ENCODE data around the gene DMKN. TPM values are rescaled to one million over a fixed set of nuclear protein-coding genes. Genes with fewer than 3 reads are reported as not detected.

Gene DMKN
- total RNA-seq, 1 donor from 2014 or later, result not detected

DNA sequence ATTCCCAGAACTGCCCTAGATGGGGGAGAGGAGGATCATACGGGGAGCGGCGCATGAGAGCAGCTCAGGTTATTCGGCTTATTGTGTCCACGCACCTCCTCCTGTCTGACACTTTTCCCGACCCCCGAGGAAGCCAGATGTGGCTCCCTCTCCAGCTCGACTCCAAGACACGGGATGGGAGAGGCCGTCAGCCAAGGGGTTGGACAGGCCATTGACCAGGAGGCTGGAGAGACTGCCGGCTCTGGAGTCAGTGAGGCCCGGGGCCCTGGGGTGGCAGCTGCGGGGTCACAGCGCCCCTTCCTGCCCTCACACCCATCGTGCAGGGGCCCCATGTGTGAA, 2.9 kb downstream of the DMKN start:
- Mint-ChIP-seq H3K9me3 (no peaks in the 10 kb centered on the region), H3K27me3 (ENCODE audit: low read depth) (peaks cover 86% of the 10 kb centered on the region), H3K4me1 (no peaks in the 10 kb centered on the region), H3K27ac (ENCODE audit: unreplicated experiment) (no peak overlapping the region), H3K36me3 (ENCODE audit: low read depth) (no peaks in the 10 kb centered on the region), H3K4me3 (no peak overlapping the region)
- DNase-seq (ENCODE audit: low read depth, low spot score), result no peak
- TF ChIP-seq, protein P1, sequence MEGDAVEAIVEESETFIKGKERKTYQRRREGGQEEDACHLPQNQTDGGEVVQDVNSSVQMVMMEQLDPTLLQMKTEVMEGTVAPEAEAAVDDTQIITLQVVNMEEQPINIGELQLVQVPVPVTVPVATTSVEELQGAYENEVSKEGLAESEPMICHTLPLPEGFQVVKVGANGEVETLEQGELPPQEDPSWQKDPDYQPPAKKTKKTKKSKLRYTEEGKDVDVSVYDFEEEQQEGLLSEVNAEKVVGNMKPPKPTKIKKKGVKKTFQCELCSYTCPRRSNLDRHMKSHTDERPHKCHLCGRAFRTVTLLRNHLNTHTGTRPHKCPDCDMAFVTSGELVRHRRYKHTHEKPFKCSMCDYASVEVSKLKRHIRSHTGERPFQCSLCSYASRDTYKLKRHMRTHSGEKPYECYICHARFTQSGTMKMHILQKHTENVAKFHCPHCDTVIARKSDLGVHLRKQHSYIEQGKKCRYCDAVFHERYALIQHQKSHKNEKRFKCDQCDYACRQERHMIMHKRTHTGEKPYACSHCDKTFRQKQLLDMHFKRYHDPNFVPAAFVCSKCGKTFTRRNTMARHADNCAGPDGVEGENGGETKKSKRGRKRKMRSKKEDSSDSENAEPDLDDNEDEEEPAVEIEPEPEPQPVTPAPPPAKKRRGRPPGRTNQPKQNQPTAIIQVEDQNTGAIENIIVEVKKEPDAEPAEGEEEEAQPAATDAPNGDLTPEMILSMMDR (conservative IDR thresholded peaks at IDR 0.05), result peak; percentile 42

DNA sequence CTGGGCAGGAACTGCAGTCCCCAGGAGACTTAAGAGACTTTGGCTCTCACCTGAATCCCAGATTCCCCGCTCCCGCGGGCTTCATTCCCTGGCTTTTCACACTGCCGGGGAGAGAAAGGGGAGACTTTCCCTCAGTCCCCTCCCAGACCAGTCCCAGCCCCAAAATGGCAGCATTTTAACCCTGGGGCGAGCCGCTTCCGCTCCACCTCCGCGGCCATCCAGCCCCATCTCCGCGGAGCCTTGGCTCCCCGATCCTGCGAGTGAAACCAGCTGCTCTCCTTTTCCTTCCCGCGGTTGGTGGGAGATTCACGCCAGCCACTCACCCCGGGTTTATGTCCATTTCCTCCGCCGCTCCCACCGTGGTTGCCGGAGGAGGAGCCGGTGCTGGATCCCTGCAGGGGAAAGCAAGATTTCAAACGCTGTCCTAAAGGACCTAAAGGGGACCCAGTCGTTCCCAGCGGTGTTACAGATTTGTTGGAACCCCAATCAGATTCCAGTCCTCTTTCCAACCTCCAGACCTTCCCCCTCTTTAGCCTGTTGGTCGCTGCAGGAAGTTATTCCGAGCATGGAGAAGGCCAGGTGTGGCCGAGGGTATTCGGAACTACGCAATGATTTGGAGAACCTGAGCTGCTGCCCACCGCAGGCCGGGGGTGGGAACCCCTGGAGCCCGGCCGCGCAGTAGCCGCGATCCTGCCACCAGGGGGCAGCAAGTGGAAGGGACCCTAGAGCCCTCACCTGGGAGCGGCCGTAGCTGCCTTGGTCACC, 3.4 kb downstream of the DMKN start:
- Mint-ChIP-seq H3K4me3 (no peak overlapping the region), H3K27me3 (ENCODE audit: low read depth) (peaks cover 91% of the 10 kb centered on the region), H3K4me1 (no peaks in the 10 kb centered on the region), H3K36me3 (ENCODE audit: low read depth) (no peaks in the 10 kb centered on the region), H3K27ac (ENCODE audit: unreplicated experiment) (no peak overlapping the region), H3K9me3 (no peaks in the 10 kb centered on the region)
- TF ChIP-seq, protein P1 (conservative IDR thresholded peaks at IDR 0.05), result peak; percentile 99
- DNase-seq (ENCODE audit: low read depth, low spot score), result peak; percentile 76

DNA sequence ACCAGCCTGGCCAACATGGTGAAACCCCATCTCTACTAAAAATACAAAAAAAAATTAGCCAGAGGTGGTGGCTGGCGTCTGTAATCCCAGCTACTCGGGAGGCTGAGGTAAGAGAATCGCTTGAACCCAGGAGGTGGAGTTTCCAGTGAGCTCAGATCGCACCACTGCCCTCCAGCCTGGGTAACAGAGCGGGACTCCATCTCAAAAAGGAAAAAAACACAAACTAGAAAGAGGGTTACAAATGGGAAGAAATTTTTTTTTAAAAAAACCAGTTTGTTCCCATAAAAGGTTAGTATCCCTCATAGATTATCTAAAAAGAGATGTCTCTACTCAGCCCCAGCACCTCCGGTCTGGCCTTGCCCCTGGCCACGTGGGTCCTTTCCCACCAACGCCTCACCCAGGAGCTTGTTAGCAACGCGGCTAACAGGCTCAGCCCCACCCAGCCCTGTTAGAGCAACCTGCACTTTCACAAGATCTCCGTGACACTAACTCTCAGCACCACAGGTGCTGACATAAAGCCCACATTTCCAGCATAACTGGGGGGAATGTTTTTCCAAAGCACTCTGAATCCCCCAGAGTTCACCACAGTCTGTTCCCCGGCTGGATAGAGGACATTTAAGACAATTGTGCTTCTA, 4.3 kb downstream of the DMKN start:
- Mint-ChIP-seq H3K4me1 (no peaks in the 10 kb centered on the region), H3K27ac (ENCODE audit: unreplicated experiment) (no peak overlapping the region), H3K36me3 (ENCODE audit: low read depth) (no peaks in the 10 kb centered on the region), H3K4me3 (no peak overlapping the region), H3K27me3 (ENCODE audit: low read depth) (peaks cover 95% of the 10 kb centered on the region), H3K9me3 (no peaks in the 10 kb centered on the region)
- TF ChIP-seq, protein P1 (conservative IDR thresholded peaks at IDR 0.05), result no peak
- DNase-seq (ENCODE audit: low read depth, low spot score), result no peak

DNA sequence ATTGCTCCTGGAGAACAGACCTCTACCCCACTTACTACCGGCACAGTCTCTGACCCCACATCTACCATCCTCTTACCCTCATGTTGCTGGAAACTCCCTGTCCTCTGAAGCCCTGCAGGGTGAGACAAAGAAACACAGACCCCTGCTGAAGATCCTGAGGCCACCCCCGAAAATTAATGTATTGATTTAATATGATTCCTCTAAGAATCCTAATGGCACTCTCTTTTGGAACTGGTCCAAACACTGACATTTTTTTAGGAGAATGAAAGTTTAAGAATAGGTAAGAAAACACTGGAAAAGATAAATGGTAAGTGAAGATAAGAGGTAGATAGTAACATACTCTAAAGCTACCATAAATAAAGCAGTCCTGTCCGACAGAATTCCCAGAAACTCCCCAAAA, 5.3 kb downstream of the DMKN start:
- Mint-ChIP-seq H3K4me1 (no peaks in the 10 kb centered on the region), H3K27me3 (ENCODE audit: low read depth) (peaks cover 92% of the 10 kb centered on the region), H3K9me3 (no peaks in the 10 kb centered on the region), H3K36me3 (ENCODE audit: low read depth) (no peaks in the 10 kb centered on the region), H3K4me3 (no peak overlapping the region), H3K27ac (ENCODE audit: unreplicated experiment) (no peak overlapping the region)
- TF ChIP-seq, protein P1 (conservative IDR thresholded peaks at IDR 0.05), result no peak
- no peak for DNase-seq (ENCODE audit: low read depth, low spot score)

DNA sequence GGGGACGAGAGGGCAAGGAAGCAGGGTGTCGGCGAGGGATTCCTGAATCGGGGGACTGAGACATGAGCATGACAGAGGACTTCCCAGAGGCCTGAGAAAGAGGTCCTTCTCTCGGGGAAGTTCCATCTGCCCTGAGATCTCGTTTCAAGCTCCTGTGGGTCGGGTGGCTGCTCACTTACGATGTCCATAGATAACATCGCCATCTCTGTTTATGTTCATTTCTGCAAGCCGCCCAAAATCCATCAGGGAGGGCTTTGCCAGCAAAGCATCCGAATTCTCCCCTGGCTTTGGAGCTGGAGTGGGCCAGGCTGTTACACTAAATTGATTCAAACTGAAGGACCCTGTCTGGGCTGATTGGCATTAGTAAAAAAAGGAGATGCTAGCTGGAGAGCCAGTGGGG, 5.9 kb downstream of the DMKN start:
- peaks cover 92% of the 10 kb centered on the region for H3K27me3 Mint-ChIP-seq (ENCODE audit: low read depth)
- H3K27ac Mint-ChIP-seq (ENCODE audit: unreplicated experiment), result no peak overlapping the region
- H3K4me1 Mint-ChIP-seq, result no peaks in the 10 kb centered on the region
- TF ChIP-seq, protein P1 (conservative IDR thresholded peaks at IDR 0.05), result no peak
- no peak for DNase-seq (ENCODE audit: low read depth, low spot score)
- no peaks in the 10 kb centered on the region for H3K36me3 Mint-ChIP-seq (ENCODE audit: low read depth)
- H3K4me3 Mint-ChIP-seq, result no peak overlapping the region
- no peaks in the 10 kb centered on the region for H3K9me3 Mint-ChIP-seq
